DMS114 treated with DMSO at 0.1 percent for 48 hours (cell line): Measurements from ENCODE around the gene CFAP43.

Source experiments
- DNase-seq: peaks from one replicate; lab custom pipeline; 2025; ENCODE audit not compliant: unreplicated experiment; lab: John Stamatoyannopoulos, UW

Gene CFAP43

DNA sequence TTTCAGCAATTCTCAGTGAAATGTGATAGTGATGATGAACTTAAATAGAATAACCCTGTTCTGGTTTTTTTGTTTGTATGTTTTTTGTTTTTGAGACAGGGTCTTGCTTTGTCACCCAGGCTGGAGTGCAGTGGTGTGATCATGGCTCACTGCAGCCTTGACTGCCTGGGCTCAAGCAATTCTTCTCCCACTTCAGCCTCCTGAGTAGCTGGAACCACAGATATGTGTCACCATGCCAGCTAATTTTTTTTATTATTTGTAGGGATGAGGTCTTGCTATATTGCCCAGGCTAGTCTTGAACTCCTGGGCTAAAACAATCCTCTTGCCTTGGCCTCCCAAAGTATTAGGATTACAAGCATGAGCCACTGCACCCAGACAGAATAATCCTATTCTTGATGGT lies 132.2 kb downstream of the CFAP43 start:
- no peak for DNase-seq

DNA sequence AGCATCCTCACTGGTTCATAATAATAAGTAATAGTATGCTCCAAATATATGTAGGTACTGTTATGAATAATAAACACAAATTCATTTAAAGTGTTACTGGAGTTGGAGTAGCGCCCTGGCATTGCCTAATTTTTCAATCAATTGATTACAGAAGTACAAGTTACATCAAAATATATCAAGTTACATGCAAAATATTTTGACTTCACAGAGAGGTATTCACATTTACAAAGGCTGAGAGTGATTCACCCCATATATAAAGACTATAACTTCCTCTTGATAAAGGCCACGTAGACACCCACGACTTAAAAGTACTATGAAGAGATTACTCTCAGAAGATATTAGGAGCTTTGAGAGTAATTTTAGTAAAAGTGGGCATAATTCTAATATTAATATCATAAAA lies 132.9 kb downstream of the CFAP43 start:
- DNase-seq, result no peak

DNA sequence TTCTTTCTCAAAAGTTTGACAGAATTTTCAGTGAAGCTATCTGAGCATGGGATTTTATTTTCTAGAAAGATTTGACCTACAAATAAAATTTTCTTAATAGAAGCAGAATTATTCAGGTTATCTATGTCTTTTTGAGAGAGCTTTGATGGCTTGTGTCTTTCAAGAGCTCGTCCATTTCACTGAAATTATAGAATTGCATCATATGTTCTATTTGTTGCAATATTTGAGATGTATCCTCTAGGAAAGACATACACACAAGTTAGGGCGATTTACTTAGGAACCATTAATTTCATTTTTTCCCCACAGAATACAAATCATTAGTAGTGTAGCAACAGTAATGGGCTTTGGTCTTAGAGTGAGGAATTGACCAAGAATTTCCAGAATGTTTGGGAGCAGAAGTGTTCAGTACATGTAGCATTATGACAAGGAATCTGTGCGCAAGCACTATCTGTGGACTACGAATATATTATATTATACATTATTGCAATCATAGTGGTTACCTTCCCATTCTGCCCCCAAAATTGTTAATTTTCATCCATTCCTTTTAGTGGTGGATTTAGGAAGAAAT lies 133.7 kb downstream of the CFAP43 start:
- DNase-seq, result no peak

DNA sequence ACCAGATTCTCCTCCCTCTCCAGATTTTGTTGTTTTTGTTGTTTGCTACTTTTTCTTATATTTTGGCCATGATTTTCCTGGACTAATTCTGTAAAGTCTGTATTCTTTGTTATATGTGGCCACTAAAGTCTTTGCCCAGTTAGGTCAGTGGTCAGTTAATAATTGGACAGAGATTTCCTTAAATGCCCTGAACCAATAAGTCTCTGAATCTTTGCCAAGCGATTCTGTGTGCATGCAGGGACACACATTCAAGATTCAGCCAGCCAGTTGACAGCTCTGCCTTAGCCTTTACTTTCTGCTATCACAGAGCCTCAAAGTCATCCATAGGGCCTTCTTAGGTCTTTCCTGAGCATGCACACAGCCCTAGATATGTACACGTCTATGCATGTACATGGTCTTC lies 135.5 kb downstream of the CFAP43 start:
- DNase-seq, result no peak

DNA sequence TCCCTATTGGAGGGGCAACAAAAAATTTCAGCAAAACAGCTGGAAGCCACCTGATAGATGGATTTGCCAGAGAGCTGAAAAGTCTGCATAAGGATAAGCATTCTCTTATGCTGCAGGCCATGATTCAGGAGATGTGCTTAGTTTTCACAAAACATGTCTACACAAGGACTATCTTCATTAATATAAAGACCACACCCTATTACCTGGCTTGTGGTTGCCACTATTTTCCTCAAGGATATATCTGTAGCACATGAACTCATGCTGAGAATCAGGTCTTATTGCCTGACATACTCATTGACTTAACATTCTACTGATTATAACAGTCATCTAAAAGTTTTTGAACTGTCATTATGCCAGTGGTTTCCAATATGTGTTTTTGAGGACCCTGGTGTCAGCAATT lies 139.4 kb downstream of the CFAP43 start:
- no peak for DNase-seq

DNA sequence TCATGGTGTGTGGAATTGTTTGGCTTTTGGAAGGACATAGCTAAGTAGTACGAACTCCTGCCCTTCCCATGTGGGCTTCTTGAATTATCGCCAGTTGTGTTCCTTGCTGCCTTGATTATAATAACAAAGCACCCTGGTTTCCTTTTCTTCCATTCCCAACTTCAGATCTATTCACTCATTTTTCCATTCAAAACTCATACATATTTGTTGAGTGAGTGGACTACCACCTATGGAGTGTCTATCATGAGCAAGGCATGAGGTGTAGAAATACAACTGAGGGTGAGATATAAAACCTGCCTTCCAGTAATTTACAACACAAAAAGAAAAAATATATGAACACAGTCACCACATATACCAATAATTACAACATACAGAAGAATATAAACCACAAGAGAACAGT lies 141.6 kb downstream of the CFAP43 start:
- DNase-seq, result no peak

DNA sequence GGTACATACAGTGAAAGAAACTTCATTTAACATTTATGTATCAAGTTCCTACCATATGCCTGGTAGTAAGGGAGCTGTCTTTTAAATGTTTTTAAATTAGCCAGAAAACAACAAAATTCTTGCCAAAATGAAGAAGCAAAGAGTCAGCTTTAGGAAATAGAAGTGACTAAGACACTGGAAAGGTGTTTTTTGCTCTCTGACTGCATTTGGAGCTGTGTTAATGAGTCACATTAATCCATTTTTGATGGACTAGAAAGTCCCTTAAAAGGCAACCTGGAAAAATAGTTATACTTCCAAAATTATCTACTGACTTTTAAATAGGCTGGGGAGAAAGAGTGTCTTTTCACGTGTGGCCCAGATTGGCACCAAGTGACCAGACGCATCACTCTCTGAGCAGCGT lies 142.5 kb downstream of the CFAP43 start:
- DNase-seq, result no peak

DNA sequence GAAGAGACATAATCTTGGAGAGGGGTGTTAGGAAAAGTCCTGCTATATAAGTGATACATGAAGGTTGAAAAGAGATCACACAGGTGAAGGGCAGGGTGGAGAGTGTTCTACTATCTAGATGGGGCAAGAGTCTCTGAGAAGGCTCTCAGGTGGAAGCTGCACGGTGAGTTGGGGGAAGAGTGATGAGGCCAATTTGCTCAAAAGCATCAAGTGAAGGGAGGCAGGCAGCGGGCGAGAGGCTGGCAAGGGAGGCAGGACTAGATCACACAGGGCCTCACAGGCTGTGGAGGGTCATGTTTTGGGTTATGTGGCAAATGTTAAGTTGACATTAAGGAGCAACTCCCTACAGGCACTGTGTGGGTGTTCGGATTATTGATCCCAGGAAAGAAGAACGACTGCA lies 143.9 kb downstream of the CFAP43 start:
- DNase-seq, result no peak

DNA sequence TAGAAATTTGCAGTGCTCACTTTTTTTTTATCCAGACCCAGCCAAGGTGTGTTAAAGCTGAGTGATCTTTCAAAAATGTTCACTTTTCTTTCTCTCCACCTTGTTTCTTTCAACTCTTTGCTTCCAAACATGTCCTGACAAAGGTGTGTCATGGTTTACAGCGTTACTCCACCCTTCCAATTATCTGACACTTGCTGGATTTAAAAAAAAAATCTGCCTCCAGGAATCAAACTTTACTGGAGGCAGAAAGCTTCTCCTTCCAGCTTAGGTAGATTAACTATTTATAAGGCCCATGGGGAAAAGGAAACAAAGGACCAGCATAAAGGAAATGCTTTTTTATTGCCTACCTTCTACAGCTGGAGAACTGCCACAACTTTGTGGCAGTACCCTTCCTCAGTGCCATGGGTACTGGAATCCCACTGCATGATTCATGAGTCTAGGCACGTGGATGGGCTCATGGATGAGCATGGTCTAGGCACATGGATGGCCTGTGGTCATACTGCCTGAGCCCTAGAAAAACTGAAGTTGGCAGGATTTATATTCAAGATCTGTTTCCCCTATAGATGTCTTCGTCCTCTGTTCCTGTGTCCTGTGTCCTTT lies 146.3 kb downstream of the CFAP43 start, which contains the start of gene COL17A1:
Gene COL17A1, minus strand, starts transcription at position 80 of the 600 bp plus-strand sequence. CDS start 5,207 bp downstream, outside the sequence.
- DNase-seq, result no peak

DNA sequence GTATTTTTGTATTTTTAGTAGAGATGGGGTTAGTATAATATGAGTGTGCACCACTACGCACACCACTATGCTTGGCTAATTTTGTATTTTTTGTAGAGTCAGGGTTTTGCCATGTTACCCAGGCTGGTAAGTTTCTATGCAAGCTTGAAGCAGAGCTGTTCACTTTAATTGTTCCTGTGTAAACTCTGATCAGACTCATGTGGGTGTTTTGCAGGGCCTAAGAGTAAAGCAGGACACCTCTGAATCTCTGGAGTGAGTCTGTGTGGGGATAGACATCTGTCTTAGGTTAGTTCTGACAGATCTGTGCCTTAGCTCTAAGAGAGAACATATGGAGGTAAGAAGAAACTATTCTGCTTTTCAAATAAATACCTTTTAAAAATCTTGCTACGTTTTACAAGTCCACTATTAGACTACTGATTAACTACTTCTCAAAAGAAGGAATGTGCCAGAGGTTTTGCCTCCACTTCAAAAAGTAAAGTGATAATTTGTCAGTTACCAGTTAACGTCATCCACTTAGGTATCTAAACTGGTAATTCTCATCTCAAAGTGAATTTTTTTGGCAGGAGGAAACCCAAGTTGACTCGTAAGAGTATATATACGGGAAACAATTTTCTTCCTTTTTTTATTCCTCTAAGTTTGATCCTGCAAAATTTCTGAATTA lies 147.6 kb downstream of the CFAP43 start:
- no peak for DNase-seq

DNA sequence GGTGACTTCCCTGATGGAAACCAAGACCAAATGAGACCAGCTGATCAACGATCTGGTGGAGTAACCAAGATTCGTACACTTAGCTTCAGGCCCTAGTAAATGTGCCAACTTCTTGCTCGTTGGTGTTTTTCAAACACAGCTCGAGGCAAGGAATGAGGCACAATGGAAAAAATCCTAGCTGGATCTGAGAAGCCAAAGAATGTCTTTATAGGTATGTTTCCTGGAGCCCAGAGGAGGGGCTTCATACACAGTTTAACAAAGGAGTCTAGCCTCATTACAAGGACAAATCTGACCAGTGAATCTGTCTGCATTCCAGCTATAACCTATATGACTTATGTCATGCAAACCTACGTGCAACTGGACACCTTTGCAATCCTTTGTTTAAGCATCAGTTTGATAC lies 150.2 kb downstream of the CFAP43 start:
- no peak for DNase-seq

DNA sequence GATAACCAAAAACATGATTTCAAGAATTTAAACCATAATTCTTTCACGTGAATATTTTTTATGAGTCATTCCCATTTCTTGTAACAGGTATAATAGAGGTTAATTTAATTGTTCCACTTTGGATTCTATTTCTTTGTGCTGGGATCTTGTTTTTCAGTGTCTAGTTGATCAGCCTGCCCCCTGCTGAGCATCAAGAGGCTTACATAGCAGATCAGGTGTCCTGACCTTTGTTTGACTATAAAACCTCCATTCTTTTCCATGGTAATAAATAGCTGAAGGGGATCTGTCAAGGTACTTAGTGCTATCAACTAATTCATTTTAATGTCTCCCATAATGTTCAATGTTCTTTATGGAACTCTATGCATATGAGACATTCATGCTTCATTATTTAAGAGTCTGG lies 151.4 kb downstream of the CFAP43 start:
- no peak for DNase-seq
